Ecto neural progenitor cell (in vitro differentiated cells): ENCODE data around the gene DTX4.

Source experiments
- DNase-seq: peaks from one replicate; pipeline ENCODE4 v3.0.0-alpha.2; 2018; ENCODE audit warnings: low spot score

DTX4 gene

GRCh38 chr11:59192446-59193020 is 20.6 kb downstream of the DTX4 start:
- no peak for DNase-seq

DNA sequence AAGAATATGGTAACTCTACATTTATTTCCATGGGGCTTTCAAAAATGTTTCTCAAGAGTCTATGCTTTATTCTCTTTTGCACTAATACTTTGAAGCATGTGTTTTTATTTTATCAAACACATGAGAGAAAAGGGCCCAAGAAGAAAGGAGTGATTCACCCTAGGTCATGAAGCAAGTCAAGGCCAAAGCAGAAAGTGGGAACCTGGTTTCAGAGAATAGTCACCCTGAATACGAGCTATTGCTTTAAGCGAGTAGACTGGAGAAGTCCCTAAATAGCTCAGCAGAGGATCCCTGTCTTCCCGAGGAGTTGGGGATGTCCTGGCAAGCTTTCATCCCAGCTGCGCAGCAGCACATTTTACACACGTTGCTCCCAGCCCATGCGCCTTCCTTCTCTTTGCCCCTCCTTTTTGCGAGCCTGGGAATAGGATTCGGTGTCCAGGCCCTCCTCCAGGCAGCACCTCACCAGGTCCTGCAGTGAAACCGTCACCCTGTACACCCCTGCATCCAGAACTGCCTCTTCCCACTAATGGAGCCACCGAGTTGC is 21.7 kb downstream of the DTX4 start:
- DNase-seq: no peak

DNA sequence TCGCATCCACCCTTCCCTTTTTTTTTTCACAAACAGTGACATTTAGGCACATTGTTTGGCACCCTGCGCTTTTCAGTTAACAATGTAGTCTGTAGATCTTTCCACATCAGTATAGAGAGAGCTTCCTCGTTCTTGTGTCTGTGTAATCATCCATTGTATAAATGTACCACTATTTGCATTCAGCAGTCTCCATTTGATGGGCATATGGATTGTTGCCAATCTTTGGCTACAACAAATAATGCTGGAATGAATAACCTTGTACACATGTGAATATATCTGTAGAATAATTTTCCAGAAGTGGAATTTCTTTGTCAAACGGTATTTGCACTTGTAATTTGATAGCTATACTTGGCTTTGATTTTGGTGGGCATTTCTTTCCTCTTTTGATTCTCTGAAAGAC is 23.7 kb downstream of the DTX4 start:
- no peak for DNase-seq

- no peak for DNase-seq
Observed at GRCh38 chr11:59196777-59197176, 24.8 kb downstream of the DTX4 start.

DNA sequence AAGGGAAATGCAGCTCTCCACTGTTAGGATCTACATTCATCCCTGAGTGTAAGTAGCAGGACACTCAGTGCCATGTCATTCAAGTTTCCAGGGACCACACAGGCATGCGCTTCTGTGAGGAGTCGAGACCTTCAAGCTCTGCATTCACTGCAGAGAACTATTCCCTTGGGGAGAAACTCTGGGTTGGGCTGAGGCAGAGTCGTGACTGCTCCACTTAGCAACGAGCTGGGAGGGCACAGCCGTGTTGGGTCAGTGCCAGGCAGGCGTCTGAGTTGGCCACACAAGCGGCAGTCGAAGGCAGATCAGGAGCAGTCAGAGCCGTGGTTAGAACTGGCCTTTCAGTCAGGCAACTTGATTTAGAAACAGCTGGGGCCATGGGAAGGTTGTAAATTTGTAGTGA is 26.1 kb downstream of the DTX4 start:
- no peak for DNase-seq

DNA sequence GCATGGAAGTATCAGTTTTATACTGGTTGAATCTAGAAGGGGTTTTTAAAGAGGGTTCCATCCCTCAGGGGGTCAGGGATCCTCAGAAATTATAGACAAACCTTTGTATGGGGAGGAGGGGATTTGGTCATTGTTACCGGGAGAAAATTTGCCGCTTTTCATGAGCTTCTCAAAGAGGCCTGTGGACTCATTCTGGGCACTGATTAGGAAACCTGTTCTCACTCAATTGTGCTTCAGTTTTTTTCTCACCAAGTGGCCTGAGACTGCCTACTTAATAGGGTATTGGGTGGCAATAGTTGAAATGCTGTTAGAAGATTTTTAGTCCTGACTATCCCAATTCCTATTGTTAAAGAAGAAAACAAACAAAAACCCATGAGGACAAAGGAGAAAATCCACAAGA is 26.8 kb downstream of the DTX4 start:
- DNase-seq: no peak

GRCh38 chr11:59199546-59200422 is 27.9 kb downstream of the DTX4 start:
- no peak for DNase-seq

GRCh38 chr11:59200423-59200746 is 28.5 kb downstream of the DTX4 start:
- no peak for DNase-seq

DNA sequence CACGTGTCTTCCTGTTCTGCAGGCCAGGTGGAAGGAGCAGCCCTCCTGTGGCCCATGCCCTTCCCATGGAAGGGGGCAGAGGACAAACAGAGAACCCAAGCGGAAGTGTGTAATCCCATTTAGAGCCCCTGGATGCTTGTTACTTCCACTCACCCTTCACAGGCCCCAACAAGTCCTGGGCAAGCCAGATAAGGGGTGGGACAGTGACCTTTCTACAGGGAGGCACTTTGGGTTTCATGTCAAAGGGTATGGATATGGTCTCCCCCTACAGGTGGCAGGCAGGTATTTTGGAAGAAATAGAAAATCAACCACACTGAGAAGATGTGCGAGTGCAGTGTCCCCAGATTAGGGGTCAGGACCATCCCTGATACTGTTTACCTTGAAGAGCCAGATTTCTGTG is 29.4 kb downstream of the DTX4 start:
- no peak for DNase-seq

GRCh38 chr11:59204746-59205145 is 32.8 kb downstream of the DTX4 start:
- DNase-seq: no peak

GRCh38 chr11:59205648-59206047 is 33.7 kb downstream of the DTX4 start:
- no peak for DNase-seq

DNA sequence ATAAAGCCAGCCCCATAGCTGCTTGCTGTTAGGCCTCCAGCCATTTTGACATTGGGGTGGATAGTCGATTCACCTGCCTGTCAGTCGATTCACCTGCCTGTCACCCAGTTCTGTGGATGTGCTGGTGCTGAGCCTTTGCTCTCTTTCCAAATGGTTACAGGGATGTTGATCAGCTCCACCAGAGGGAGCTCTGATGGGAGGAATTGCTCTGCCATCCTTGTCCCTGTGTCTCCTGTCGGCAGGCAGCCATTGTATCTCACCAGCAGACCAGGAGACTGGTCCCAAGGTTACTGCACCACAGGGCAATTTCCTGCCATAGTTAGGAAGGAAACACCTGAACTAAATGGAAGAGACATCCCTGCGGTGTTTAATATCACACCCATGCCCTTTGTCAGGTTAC is 34.7 kb downstream of the DTX4 start:
- peak; percentile 67 for DNase-seq

GRCh38 chr11:59207988-59208451 is 36.1 kb downstream of the DTX4 start:
- DNase-seq: no peak

- DNase-seq: no peak
Observed at GRCh38 chr11:59208956-59209355, 37.0 kb downstream of the DTX4 start.

DNA sequence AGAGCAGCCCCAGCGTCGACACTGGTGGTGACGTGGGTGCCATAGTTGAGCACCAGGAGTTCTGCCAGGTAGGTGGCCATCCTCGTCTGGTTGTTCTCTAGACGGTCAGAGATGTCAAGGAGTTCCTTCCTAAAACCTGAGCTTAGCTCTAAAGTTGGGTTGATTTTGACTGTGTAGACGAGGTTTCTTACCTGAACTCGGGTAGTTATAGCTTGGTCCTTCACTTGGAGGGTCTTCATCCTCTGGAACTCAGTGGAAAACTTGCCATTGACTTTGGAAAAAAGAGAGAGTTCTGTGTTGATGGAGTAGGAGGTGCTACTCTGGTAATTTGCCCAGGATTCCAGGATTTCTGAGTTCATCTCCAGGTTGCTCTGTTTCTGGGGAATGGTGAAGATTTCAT is 40.3 kb downstream of the DTX4 start:
- no peak for DNase-seq

GRCh38 chr11:59212744-59213631 is 41.1 kb downstream of the DTX4 start, which contains the start of gene MPEG1:
Gene MPEG1, minus strand, starts transcription at chr11:59212927. Its CDS starts 62 bp downstream, at chr11:59212865.
- no peak for DNase-seq

DNA sequence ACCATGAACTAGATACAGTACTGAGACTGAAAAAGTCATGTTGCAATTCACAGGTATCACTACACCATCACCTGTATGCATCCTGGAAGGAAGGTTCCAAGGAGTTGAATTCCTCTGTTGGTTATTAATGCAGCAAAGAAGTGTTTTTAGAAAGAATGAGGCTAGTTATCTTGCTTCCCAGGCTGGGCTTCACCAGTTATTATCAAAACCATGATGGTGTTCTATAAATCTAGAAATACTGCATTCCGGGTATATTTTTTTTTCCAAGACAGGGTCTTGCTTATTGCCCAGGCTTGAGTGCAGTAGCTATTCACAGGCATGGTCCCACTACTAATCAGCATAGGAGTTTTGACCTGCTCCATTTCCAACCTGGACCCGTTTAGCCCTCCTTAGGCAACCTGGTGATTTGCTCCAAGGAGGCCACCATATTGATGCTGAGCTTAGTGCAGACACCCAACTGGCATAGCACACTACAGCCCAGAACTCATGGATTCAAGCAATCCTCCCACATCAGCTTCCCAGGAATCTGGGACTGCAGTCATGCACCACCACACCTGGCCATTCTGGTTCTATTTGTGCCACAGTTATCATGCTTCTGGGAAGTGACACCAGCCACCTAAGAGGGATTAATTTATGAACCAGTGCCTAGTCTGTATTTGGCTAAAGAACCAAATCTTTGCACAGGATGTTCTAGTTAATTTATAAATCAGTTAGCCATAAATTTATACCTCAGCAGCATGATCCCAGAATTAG is 42.4 kb downstream of the DTX4 start:
- DNase-seq: no peak

GRCh38 chr11:59216641-59217564 is 45.0 kb downstream of the DTX4 start:
- DNase-seq: no peak

DNA sequence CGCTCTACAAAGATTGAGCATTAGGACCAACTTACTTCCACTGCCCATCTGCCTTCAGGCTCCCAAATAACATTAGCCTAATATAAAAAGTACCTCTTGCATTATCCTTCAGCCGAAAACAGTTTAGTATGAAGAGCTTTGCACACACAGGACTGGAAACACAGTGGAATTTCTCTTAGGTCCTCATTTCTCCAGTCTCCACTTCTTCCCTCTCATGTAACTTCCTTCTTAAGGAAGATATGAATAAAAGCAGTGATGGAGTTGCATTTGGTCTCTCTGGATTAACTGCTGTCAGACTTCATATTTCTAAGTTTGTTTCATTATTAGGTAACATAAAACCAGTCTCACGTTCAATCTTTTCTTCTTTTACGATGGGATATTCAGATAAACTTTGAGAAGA is 46.4 kb downstream of the DTX4 start:
- no peak for DNase-seq

- no peak for DNase-seq
Observed at GRCh38 chr11:59218893-59219292, 47.0 kb downstream of the DTX4 start.

GRCh38 chr11:59219836-59220235 is 47.9 kb downstream of the DTX4 start:
- no peak for DNase-seq
